Cardiac septum (tissue), 1 donor: ENCODE results near the gene ZNF423. TPM values are rescaled to one million over a fixed set of nuclear protein-coding genes. Genes with fewer than 3 reads are reported as not detected.
"Not testable (repeated sequence)": the region's sequence is repeated elsewhere in the genome, so short reads cannot be mapped to it uniquely, and the experiment has no call there.

Experiments used
- DNase-seq: peaks from one replicate; pipeline ENCODE4 v3.0.0-alpha.2; 2020; ENCODE audit warnings: low spot score
- intact Hi-C: fragments of 100-400 bp; cut with DNase I; formaldehyde crosslinking; loops from one replicate; pipeline ENCODE4 v1.14.0; 2022
- total RNA-seq: library from RNA; stranded (reverse); fragmentation: NEBNext Ultra II Directional; extraction: Animal tissue kit (Norgen Biotek cat#: 25700); gene quantifications from one replicate; pipeline ENCODE4 v1.2.1, GENCODE V29; 2021
- donor health status: DM: no; HTN: no; CAD: no.

ZNF423 gene
- total RNA-seq, 1 donor from 2014 or later, result 8.6 TPM

DNA sequence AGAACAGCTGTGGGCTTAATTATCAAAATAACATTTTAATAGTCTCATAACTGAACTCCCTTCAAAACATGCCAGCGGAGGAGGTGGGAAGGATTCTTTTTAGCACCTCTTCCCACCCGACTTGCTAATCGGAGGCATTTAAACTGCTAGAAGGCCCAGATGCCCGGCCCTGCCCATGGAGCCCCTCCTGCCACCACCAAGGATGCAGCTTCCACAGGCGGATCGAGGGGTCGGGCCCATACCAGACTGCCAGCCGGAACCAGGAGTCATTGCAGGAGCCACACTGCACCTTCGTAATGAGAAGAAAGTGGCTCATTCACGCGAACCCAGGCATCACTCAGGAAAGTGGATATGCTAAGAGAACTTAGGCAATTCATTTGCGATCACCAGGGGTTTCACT, 281.1 kb downstream of the ZNF423 start:
- intact Hi-C loops, result no loop called here
- no peak for DNase-seq

DNA sequence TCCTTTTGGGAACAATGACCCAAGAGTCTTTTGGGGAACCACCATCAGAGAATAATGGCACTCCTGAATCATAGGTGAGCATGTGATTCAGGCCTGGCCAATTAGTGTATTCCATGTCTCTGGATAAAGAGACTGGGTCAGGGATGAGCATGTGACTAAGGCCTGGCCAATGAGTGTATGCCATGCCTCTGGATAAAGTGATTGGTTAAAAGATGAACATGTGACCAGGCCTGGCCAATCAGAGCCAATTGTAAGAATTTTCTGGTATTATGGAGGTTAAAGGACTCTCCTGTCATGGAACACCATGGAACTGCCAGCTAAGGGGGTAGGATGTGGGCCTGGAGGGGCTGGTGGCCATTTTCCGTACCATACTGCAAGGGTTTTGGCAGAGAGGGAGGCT, 288.0 kb downstream of the ZNF423 start:
- no peak for DNase-seq
- intact Hi-C loops, result no loop called here

DNA sequence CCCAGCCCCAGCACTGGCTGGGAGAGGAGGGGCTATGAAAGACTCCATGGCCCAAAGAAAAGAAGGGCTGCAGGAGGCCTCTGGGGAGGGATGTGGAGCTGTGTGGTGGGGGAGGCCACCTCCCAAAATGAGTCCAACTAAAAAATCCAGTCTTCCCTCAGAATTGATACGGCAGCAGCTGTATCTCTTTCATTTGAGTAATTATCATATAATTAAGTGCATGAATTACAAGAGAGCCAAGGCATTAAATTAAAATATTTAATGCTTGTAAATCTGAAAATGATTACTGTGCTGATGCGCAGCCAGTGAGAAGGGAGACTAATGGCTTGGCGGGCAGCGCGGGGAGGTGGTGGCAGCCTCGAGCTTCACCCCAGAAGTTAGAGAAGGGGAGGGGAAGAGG, 289.5 kb downstream of the ZNF423 start:
- intact Hi-C loops, result no loop called here
- no peak for DNase-seq

DNA sequence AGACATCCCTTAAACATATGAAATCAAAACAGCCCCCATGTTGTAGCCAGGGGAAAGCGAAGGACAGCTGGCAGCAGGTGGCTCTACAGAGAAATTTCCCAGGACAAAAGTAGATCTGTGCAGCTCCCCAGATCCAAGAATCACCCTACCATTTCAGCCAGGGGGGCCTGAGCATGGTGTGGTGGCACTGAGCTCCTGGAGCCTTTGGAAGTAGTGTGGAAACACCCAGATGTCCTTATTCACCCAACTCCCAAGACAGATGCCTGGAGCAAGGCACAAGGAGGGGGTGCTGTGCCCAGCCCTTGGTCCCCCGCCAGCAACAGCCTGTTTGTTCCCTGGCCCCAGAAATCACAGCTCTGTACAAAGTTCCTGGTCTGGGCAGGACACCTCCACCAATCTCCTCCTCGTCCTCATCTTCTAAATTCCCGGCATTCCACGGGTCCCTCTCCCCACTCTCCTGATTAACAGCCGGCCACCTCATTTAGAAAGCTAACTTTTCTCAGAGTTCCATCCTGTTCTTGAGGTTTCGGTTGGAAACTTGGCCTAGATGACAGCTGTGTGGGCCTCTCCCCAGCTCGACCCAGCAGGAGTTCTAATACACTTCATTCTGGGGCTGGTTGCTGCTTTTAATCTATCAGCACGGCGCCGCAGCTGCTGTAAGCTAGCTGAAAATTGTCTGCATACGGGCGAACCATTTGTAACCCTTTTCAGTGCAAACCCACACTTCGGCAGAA, 291.2 kb downstream of the ZNF423 start:
- intact Hi-C loops, result no loop called here
- DNase-seq, result no peak

DNA sequence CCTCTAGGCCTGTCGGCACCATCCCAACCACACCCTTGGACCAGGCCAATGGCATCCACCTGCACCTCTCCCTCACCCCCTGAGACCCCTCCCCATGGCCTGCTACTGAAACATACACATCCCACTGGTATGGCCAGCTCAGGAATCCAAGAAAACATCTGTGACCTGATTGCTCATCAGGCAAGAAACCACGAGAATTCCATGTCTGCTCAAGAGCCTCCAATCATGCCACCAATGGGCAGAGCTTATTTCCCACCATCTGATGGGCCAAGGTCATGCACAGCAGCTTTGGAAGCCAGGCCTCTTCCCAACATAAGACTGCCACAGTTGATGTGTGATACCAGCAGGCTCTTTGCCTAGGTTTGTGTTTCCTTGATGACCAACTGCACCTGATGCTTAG, 292.2 kb downstream of the ZNF423 start:
- intact Hi-C loops, result no loop called here
- no peak for DNase-seq

DNA sequence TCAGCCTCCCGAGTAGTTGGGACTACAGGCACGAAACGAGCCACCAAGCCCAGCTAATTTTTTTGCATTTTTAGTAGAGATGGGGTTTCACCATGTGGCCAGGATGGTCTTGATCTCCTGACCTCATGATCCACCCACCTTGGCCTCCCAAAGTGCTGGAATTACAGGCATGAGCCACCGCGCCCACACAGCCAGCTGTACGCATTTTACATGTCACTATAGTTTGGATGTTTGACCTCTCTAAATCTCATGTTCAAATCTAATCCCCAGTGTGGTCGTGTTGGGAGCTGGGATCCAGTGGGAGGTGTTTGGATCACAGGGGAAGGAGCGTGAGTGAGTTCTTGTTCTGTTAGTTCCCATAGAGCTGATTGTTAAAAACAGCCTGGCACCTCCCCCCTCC, 293.0 kb downstream of the ZNF423 start:
- intact Hi-C loops, result not testable (repeated sequence)

DNA sequence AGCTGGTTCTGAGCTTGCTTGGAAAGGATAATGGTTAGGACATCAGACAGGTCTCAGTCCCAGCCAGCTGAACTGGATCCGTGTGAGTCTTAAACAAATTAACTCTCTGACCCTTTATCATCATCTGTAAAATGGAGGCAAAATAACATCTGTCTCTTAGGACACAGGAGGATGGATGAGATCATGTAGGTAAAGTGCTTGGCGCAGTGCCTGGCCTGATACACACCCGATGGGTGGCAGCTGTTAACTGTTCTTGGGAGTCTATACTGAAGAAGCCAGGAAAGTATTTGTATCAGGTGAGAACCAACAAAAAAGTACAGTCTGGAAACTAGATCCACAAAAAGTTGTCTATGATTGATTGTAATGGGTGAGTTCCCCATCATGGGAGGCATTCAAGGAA, 293.7 kb downstream of the ZNF423 start:
- intact Hi-C loops, result no loop called here
- no peak for DNase-seq

More for the DNA sequence above, 293.0 kb downstream of the ZNF423 start:
- DNase-seq, result not testable (repeated sequence)

DNA sequence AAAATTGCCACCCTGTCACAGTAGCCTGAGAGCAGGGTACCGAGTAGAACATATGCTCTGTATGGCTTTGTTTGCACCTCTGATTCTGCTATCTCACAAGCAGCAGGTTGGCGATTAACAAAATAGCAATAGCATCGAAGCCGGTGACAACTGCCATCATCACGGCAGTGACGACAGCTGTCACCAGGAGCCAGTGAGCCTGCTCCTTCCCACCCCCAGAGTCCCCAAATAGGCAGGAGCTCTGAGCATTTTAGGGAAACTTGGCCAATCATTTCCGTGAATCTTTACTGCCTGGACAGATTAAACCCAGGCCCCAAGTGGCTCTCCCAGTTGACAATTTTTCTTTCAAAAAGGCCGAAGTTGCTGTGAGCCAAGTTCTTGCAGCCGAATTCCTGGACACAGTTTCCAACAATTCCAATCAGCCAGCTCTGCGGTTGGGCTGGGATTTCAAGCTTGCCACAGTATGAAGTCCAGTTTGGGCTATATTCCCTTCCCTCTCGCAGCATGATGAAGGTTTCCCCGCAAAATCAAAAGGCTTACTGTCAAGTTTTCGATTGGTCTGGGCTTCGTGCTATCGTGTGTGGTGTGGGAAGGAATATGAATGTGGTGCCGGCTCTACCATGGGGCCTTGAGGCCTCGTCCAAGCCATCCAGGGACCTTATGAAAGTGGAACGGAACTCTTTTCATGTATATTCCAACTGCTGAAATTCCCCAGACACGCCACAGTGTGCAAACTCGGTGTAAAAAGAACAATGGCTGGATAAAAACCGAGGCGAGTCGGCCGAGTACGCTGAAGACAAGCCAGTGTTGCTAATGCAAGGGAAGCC, 295.7 kb downstream of the ZNF423 start:
- intact Hi-C loops, result no loop called here
- no peak for DNase-seq

DNA sequence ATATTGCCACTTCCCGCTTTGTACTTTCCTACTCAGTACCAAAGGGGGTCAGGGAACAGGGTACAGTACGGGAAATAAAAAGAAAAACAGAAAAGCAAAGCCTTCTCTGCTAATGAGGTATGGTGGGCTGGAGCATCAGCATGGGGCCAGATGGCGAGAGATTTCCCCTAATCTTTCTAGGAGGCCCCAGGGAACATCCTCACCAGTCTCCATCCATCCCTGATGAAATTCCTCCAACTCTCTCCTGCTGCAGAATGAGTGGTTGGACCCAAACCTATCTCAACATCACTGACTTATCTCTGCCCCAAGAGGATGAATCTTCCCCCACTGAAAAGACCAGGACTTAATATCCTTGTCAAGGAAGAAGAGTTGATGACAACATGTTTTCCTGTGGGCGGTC, 296.7 kb downstream of the ZNF423 start:
- intact Hi-C loops, result no loop called here
- DNase-seq, result no peak

DNA sequence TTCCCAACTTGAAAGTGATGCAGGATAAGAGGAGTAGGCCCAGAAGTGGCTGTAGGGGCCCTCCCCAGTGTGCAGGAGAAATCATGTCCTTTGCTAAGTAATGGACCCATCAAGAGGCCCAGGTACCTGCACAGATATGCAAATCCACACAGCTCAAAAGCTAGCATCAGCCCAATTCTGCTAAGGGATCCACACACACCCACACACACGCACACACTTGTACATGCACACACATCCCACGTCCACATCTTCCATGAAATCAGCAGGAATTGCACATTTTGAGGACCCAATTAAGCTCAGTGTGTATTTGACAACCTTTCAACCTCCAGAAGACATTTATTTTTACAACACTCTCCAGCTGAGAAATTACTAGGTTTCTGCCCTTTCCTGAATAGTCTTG, 297.5 kb downstream of the ZNF423 start:
- no peak for DNase-seq
- intact Hi-C loops, result no loop called here

DNA sequence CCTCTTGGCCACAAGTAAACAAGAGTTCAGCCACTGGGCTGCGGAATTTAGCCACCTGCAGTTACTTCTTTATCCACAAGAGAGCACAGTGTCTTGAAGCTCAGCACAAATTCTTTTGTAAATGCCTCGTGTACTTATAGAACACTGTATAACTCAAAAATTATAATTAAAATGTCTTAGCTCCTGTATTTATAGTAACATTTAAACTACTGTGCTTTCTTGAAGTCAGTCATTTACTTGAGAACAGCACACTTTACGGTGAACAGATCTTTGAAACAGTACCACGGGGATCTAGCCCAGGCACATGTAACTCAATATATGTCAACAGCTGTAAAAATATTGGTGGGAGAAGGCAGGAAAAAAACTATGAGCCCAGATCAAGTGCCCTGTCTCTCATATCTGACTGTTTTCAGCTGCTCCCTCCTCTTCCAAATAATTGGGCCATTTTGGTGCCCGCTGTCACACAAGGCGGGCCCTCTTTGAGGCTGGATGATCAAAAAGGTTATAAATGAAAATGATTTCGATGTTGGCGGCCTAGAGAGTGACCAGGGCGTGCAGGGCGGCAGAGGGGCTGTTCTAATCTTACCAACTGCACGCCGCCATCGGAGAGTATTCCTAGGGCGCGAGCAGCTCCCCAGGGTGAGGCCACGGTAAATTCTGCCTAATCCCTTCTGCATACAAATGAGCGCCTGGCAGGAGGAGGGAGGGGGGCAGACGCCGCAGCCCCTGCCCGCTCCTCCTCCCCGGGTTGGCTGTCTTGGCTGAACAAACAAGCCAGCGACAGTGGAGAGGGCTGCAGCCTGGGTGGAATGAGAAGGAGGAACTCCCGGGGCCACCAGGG, 299.1 kb downstream of the ZNF423 start:
- no peak for DNase-seq
- intact Hi-C loops, result no loop called here

DNA sequence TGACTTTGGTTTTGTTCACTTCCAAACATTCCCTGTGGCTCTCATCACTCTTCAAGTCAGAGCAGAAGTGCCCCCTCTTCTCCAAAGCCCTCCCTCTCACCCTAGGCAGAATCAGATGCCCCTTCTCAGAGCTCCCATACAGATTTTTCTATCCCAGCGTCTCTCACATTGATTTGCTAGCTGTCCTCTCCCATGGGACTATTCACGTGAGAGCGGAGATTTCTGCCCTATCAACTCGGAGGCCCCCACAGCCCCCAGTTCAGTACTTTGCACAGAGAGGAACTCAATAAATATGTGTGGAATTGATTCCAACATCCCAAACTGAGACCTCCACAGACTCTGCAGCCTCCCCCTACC, 299.7 kb downstream of the ZNF423 start:
- intact Hi-C loops, result no loop called here
- no peak for DNase-seq

DNA sequence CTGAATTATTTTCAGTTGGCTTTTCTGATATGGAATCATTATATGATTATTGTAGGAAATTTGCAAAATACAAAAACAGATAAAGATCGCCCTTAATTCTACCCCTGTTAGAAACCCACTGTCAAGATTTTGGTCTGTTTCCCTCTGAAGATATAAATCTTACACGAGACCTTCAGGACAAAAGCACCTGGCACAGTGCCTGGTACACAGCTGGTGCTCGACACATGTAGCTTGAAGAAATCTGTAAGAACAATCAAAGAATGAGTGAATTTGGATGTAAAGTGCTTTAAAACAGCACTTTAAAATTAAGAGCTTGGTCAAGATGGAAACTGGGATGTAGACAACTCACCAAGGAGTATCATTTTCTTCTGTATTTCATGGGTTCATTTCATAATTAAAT, 301.2 kb downstream of the ZNF423 start:
- intact Hi-C loops, result no loop called here
- no peak for DNase-seq

DNA sequence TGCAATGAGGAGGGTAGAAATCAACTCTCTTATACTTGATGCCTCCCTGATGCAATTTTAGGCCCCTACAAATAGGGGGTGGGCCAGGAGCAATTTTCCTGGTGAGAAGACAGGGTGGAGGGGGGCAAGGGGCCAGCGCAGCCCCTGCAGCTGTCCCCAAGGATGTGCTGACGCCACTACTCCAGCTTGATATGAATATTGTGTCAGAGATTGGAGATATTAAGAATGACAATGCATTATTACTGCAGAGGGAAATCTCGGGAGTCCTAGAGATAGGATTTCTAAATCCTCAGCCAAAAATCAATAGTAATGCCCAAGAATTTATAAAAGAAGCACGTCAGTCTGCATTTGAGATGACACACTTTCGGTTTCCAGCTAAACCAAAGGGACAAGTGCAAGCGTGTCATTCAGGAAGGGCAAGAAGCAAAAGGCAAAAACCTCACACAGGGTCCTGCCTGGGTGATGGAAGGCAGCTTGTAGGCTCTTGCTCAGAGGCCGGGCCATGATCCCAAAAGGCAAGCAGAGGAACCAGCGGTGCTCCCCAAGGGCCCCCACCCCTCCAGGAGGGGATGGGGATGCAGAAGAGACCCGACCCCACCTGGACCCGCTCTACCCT, 303.5 kb downstream of the ZNF423 start:
- no peak for DNase-seq
- intact Hi-C loops, result no loop called here

DNA sequence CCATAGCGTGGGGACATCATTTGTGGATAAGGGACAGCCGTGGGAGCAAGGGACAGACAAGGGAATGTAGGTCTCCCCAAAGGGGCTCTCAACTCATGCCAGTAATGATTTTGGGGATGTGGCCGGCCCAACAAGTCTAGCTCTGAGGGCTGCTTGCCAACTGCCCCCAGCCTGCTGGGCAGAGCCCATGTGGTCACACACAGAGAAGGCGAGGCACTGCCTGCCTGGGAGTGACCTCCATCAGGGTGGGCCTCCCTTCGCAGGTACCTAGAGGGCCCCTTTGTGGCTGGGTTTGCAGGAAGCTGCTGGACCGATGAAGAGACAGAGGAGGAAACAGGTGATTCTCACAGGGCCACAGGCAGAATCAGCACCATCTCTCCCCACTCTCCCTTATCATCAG, 305.2 kb downstream of the ZNF423 start:
- intact Hi-C loops, result no loop called here
- DNase-seq, result no peak

DNA sequence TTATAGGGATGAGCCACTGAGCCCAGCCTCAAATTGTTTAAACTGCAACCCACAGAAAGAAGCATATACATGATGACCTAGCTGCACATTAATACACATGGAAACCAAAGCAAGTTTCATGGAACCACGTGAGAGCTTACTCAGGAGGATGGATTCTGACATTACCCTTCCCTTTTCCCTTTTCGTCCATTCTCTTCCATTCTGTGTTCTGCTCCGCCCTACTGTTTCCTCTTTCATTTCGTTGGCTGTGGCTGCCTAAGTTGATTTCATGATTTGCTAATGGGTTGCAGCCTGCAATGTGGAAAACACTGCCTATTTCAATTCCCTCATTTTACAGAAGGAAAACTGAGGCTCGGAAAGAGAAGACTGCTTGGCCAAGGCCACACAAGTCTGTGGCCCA, 305.8 kb downstream of the ZNF423 start:
- intact Hi-C loops, result no loop called here
- no peak for DNase-seq

DNA sequence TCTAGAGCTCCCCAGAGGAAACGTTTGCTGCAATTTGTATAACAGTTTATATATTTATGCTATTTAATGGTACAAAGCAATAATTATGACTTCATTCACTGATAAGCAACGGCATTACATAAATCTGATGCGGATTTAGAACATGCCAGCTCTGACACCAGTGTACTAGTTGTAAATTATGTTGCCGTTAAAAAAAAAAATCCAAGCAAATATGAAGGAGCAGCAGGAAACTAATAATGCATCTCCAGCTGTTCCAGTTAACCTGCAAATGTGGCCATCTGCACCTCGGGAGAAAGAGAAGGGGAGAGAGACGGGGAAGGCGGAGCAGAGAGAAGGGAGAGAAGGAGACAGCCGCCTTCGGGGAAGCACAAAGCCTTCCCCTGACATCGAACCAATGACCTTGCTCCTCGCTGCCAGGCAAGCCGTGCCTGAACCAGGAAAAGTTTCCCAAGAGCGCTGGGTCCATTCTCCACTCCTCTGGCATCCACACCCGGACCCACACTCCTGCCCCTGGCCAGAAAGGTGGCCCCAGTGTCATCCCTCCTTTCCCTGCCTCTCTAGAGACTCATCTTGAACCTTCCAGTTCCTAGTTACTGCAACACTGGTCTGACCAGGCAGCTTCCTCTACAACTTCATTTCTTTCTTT, 307.5 kb downstream of the ZNF423 start:
- DNase-seq, result no peak
- intact Hi-C loops, result no loop called here

DNA sequence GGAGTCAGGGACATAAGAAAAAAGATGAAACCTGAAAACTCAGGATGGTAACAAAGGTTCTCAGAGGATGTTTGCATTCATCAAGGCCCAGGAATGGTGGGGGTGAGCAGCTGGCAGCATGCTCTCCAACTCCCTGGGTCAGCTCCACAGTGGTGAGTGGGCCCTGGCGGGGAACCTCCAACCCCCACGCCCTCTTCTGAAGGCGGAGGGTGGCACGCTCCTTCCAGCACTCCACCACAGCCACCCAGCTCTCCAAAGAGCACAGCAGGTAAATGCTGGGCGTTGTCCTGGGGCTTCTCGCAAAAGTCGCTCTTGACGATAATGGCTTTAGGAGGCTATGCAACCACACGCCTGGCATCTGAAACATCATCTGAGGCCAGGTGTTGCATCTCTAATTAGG, 308.5 kb downstream of the ZNF423 start:
- intact Hi-C loops, result no loop called here
- DNase-seq, result no peak

DNA sequence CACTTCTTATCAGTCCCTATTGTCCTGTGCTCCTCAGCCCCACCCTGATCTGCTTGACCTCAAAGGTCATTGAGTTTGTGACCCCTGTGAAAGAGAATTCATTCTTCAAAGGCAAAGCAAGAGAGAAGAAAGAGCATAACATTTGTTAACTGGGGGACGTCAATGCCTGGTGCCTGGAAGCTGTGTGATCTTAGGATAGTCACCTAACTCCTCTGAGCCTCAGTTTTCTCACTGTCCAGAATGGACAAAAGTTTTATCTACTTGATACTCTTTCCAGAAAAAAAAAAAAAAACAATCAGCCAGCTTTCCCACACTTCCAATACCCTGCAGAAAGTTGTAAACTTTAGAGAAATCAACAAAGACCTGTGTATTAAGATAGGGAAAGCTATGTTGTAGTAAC, 309.2 kb downstream of the ZNF423 start:
- intact Hi-C loops, result no loop called here

More for the DNA sequence above, 309.2 kb downstream of the ZNF423 start:
- no peak for DNase-seq
